ENCODE data around the gene KRT15.
A peak's percentile ranks its signal among the peaks of the same experiment; 100 is the strongest.

Gene KRT15

GRCh38 chr17:41518789-41519449, at the start of gene KRT15:
Gene KRT15, minus strand, starts transcription at chr17:41518890. Its CDS starts 63 bp downstream, at chr17:41518827.
- DNase-seq (ENCODE audit: low spot score) (no peak), ATAC-seq (ENCODE audit: low read depth) (peak; percentile 62)
- H3K27me3 ChIP-seq (ENCODE audit: insufficient read depth, poor library complexity, severe bottlenecking): no peaks in the 10 kb centered on the region
- peak within 1 kb of the TSS; percentile 79 for H3K27ac ChIP-seq (ENCODE audit: poor library complexity, severe bottlenecking)
- H3K36me3 ChIP-seq (ENCODE audit: low read depth): no peaks in the 10 kb centered on the region
- peak; percentile 47 for TF ChIP-seq CTCF (IDR thresholded peaks at IDR 0.05; ENCODE audit: poor library complexity, severe bottlenecking)
- no peaks in the 10 kb centered on the region for H3K9me3 ChIP-seq (ENCODE audit: severe bottlenecking)
- peaks cover 60% of the 10 kb centered on the region for H3K4me1 ChIP-seq (ENCODE audit: insufficient read depth, poor library complexity, severe bottlenecking)
- H3K4me3 ChIP-seq (ENCODE audit: severe bottlenecking): no peak within 1 kb of the TSS

GRCh38 chr17:41567317-41567716, 48.6 kb upstream of the KRT15 start:
- no peak for TF ChIP-seq CTCF (IDR thresholded peaks at IDR 0.05; ENCODE audit: poor library complexity, severe bottlenecking)
- H3K9me3 ChIP-seq (ENCODE audit: severe bottlenecking): no peaks in the 10 kb centered on the region
- no peaks in the 10 kb centered on the region for H3K36me3 ChIP-seq (ENCODE audit: low read depth)
- DNase-seq (ENCODE audit: low spot score) (no peak), ATAC-seq (ENCODE audit: low read depth) (no peak)
- H3K4me1 ChIP-seq (ENCODE audit: insufficient read depth, poor library complexity, severe bottlenecking): no peaks in the 10 kb centered on the region
- H3K4me3 ChIP-seq (ENCODE audit: severe bottlenecking): no peak overlapping the region
- no peak overlapping the region for H3K27ac ChIP-seq (ENCODE audit: poor library complexity, severe bottlenecking)
- no peaks in the 10 kb centered on the region for H3K27me3 ChIP-seq (ENCODE audit: insufficient read depth, poor library complexity, severe bottlenecking)

GRCh38 chr17:41565338-41565737, 46.6 kb upstream of the KRT15 start:
- DNase-seq (ENCODE audit: low spot score) (no peak), ATAC-seq (ENCODE audit: low read depth) (no peak)
- Histone ChIP-seq H3K9me3 (ENCODE audit: severe bottlenecking) (no peaks in the 10 kb centered on the region), H3K4me3 (ENCODE audit: severe bottlenecking) (no peak overlapping the region), H3K27ac (ENCODE audit: poor library complexity, severe bottlenecking) (no peak overlapping the region), H3K4me1 (ENCODE audit: insufficient read depth, poor library complexity, severe bottlenecking) (no peaks in the 10 kb centered on the region), H3K27me3 (ENCODE audit: insufficient read depth, poor library complexity, severe bottlenecking) (no peaks in the 10 kb centered on the region), H3K36me3 (ENCODE audit: low read depth) (no peaks in the 10 kb centered on the region)
- no peak for TF ChIP-seq CTCF (IDR thresholded peaks at IDR 0.05; ENCODE audit: poor library complexity, severe bottlenecking)

- DNase-seq (ENCODE audit: low spot score): no peak
- TF ChIP-seq CTCF (IDR thresholded peaks at IDR 0.05; ENCODE audit: poor library complexity, severe bottlenecking): no peak
- no peaks in the 10 kb centered on the region for H3K27me3 ChIP-seq (ENCODE audit: insufficient read depth, poor library complexity, severe bottlenecking)
- no peak overlapping the region for H3K4me3 ChIP-seq (ENCODE audit: severe bottlenecking)
- no peaks in the 10 kb centered on the region for H3K4me1 ChIP-seq (ENCODE audit: insufficient read depth, poor library complexity, severe bottlenecking)
- ATAC-seq (ENCODE audit: low read depth): no peak
- no peaks in the 10 kb centered on the region for H3K9me3 ChIP-seq (ENCODE audit: severe bottlenecking)
- H3K36me3 ChIP-seq (ENCODE audit: low read depth): no peaks in the 10 kb centered on the region
- H3K27ac ChIP-seq (ENCODE audit: poor library complexity, severe bottlenecking): no peak overlapping the region
Measured at GRCh38 chr17:41563607-41564170, 45.0 kb upstream of the KRT15 start.

GRCh38 chr17:41561554-41561953, 42.9 kb upstream of the KRT15 start:
- Histone ChIP-seq H3K27ac (ENCODE audit: poor library complexity, severe bottlenecking) (no peak overlapping the region), H3K27me3 (ENCODE audit: insufficient read depth, poor library complexity, severe bottlenecking) (no peaks in the 10 kb centered on the region), H3K9me3 (ENCODE audit: severe bottlenecking) (no peaks in the 10 kb centered on the region), H3K36me3 (ENCODE audit: low read depth) (no peaks in the 10 kb centered on the region), H3K4me1 (ENCODE audit: insufficient read depth, poor library complexity, severe bottlenecking) (no peaks in the 10 kb centered on the region), H3K4me3 (ENCODE audit: severe bottlenecking) (no peak overlapping the region)
- ATAC-seq (ENCODE audit: low read depth) (no peak), DNase-seq (ENCODE audit: low spot score) (no peak)
- TF ChIP-seq CTCF (IDR thresholded peaks at IDR 0.05; ENCODE audit: poor library complexity, severe bottlenecking): no peak

Measured in RWPE2 (cell line).